ENCODE results near the gene SLC6A8.

Gene SLC6A8

GRCh38 chrX:153648358-153649177 is 39.2 kb upstream of the SLC6A8 start:
- no peak for DNase-seq

GRCh38 chrX:153649178-153649914 is 38.4 kb upstream of the SLC6A8 start:
- no peak for DNase-seq

- no peak for DNase-seq
Observed at GRCh38 chrX:153649915-153650782, 37.6 kb upstream of the SLC6A8 start.

- DNase-seq = no peak
Observed at GRCh38 chrX:153650959-153651358, 36.8 kb upstream of the SLC6A8 start.

- DNase-seq = no peak
Observed at GRCh38 chrX:153651540-153652079, 36.1 kb upstream of the SLC6A8 start.

- no peak for DNase-seq
Observed at GRCh38 chrX:153653556-153653955, 34.2 kb upstream of the SLC6A8 start.

GRCh38 chrX:153657161-153657560 is 30.6 kb upstream of the SLC6A8 start:
- no peak for DNase-seq

- no peak for DNase-seq
Observed at GRCh38 chrX:153659268-153659667, 28.5 kb upstream of the SLC6A8 start.

GRCh38 chrX:153662266-153662665 is 25.5 kb upstream of the SLC6A8 start:
- DNase-seq = no peak

GRCh38 chrX:153665726-153666306 is 21.9 kb upstream of the SLC6A8 start:
- DNase-seq = no peak

GRCh38 chrX:153667281-153667955 is 20.3 kb upstream of the SLC6A8 start:
- no peak for DNase-seq

GRCh38 chrX:153667956-153668396 is 19.8 kb upstream of the SLC6A8 start:
- peak; percentile 47 for DNase-seq

- no peak for DNase-seq
Observed at GRCh38 chrX:153668423-153669173, 19.1 kb upstream of the SLC6A8 start.

GRCh38 chrX:153669174-153669890 is 18.4 kb upstream of the SLC6A8 start:
- DNase-seq = no peak

- no peak for DNase-seq
Observed at GRCh38 chrX:153669901-153670731, 17.6 kb upstream of the SLC6A8 start.

GRCh38 chrX:153670748-153671588 is 16.8 kb upstream of the SLC6A8 start:
- no peak for DNase-seq

- no peak for DNase-seq
Observed at GRCh38 chrX:153671589-153672530, 15.9 kb upstream of the SLC6A8 start.

All from NCI-H226 (cell line).